ENCODE measurements around the gene NKX3-2.

Gene NKX3-2

DNA sequence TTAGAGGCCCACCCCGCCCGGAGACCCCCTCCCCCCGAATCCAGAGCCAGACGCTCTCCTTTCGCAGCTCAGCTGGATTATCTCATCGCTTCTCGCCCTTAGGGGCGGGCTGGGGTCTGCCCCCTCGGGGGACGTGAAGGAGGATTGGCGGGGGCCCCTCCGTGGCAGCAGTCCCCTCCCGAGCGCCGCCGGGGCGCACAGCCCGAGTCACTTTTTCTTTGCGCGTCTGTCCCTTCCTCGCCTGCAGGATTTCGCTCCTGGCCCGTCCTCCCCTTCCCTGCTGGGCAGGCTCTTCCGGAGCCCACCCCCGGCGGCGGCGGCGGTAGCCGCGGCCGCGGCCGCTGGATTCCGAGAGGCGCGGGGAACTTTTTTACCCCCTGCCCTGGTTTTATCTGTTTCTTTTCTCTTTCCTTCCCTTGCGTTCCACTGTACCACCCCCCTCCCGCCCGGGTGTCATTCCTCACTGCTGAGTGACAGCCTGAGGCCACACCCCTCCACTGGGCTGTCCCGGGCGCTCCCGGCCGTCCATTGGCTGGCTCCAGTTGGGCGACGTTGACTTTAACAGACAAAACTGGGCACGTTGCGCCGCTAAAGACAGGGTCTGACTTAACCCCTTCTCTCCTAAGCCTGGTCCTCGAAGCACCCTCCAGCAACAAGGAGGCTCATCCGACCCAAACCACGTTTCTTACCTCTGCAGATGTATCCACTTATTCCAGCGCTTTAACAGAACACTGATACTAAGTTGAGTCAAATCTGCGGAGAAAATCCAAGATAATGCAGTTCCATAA lies 492 bp upstream of the NKX3-2 start:
- DNase-seq: no peak

DNA sequence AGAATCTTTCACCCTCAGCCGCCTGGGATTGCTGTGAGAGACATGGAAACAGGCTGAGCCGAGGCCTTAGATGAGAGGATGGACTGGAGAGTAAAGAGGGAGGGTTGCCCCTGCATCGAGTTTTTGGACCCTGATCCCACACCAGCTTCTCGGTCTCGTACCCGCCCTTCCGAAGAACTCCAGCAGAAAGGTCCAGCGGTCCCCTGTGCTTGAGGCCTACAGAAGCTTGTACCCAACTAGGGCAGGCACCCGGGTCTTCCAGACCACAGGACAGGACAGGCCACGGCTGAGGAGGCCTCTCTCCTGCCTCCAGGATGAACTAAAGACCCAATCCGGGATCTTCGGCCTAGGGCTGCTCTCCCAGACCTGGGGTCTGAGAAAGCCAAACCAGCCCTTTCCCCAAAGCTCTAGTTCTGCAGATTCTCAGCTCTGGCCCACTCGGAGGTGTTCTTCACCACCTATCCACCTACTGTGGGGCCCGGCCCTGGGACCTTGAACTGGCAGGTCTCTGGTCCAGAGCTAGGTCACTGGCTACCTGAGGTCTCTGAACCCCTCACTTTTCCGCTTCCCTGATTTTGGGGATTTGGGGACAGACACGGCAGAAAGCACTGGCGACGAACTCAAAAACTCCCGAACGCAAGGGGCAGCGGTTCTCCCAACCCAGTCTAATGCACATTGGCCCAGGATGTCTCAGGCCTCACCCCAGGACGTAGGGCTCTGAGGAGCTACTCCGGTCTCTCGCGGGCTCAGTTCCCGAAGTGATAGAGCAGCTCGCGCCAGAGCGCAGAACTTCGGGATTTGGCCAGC lies 1.1 kb downstream of the NKX3-2 start:
- no peak for DNase-seq

DNA sequence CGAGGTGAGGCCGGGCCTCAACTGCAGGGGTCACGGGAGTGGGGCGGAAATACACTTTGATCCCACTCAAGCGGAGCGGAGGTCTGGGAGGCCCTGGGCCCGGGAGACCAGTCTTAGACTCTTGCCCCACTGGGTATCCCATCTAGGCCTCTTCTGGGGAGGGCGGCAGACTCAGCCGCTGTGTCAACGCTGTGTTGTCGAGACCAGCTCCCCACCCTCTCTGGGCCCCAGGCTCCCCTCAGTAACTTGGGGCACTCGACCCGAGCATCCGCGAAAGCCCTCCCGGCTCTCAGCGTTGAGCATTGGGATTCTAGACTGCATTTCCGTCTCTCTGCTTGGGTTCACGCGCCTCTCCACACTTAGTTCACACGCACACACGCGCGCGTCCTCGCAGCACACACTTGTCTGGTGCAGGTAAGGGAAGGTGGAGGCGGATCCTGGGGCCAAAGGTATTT lies 1.7 kb downstream of the NKX3-2 start:
- no peak for DNase-seq

DNA sequence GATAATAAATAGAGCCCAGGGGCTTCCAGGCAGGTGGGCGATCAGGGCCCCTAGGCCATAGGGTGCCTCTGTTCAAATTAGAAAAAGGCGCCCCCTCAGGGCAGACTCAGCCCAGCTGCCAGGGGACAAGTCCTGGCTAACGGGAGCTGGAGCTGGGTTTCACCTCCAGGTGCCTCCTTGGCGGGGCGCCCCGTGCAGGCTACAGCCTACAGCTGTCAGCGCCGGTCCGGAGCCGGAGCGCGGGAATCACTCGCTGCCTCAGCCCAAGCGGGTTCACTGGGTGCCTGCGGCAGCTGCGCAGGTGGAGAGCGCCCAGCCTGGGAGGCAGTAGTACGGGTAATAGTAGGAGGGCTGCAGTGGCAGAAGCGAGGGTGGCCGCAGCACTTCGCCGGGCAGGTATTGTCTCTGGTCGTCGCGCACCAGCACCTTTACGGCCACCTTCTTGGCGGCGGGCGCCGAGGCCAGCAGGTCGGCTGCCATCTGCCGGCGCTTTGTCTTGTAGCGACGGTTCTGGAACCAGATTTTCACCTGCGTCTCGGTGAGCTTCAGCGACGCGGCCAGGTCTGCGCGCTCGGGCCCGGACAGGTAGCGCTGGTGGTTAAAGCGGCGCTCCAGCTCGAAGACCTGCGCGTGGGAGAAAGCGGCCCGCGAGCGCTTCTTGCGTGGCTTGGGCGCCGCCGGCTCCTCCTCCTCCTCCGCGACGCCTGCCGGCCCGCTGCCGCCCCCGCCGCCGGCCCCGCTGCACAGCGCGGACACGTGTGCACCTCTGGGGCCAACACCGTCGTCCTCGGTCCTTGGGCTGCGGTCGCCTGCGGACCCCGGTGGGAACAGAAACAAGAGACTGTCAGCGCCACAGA lies 2.4 kb downstream of the NKX3-2 start:
- no peak for DNase-seq

DNA sequence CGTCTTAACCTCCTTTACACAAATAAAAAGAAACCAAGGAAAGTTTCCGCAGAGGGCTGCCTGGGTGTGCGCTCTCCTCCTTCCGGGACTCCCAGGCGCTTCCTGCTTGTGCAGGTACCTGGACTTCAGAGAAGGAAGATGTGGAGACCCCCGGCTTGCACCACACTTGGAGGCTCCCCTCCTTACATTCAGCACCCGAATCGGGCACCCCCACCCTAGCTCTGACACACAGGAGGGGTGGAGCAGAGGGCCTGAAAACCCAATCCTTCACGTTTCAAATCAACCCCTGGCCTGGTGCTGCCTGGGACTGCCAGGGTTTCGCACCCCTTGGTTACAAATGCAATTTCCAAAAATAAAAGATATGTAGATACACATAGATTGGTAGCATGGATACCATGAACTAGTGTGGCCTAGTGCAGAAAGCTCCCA lies 3.1 kb downstream of the NKX3-2 start:
- no peak for DNase-seq

DNA sequence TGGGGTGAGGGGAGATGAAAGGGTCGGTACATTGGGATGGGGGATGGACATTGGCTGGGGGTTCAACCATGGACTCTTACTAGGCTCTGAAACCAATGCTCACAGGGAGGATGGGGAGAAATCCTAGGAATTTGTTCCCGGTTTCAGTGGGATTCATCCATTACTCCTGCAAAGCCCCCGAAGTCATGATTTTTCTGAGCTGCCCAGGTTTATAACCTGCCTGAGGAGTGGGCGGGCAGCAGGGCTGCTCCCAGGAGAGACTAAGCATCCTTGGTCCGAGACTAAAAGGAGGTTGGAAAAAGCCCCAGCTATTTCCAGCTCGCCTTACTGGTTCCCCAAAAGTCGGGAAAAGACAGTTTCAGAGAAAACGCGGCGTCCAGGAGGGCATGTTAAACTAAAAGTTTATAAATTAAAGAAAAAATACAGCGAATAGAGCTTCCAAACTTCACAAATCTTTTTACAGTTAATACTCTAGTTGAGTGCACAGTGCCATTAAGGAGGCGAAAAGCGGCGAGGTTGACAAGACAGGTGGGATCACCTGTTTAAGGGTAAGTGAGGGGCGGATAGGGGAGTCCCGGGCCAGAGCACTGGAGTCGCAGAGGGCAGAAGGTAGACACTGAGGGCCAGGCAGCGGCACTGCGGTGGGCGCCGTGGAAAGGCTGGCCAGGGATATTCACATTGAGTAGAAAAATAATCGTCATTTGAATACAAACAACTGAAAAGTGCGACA lies 3.7 kb downstream of the NKX3-2 start:
- DNase-seq: no peak

DNA sequence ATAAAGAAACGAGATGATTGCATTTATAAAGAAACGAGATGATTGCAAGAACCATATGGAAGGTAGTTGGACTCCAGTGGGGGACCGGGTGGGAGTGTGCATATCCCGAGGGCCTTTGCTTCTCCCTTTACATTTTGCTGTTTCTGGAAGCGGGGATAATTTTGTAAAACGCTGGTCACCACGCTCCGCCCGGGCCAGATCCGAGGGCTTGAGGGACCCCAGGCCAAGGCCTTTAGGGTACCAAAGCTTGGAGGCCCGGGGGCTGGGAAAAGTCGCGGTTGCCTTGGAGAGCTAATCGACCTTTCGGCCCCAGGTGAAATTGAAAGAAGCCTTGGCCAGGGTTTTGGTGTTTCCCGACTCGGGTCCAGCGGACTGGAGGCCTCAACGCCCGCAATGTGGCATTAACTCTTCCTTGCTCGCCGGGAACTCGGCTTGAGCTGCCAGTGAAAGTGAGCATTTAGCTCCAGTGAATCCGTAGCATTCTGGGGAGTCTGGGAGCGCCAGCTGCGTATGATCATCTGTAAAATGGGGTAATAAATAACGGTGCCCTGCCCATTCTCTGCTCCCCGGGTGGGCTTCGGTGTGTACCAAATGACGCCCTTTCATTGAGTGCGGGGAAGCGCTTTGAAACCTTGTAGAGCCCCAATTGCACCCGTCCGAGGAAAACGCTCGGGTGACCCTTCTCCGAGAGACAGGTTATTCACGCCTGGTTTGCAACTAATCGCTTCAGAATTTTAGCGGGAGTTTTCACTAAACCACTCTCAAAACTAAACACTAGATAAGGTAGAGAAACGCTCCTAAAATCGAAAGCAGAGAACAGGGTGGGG lies 4.5 kb downstream of the NKX3-2 start:
- no peak for DNase-seq

DNA sequence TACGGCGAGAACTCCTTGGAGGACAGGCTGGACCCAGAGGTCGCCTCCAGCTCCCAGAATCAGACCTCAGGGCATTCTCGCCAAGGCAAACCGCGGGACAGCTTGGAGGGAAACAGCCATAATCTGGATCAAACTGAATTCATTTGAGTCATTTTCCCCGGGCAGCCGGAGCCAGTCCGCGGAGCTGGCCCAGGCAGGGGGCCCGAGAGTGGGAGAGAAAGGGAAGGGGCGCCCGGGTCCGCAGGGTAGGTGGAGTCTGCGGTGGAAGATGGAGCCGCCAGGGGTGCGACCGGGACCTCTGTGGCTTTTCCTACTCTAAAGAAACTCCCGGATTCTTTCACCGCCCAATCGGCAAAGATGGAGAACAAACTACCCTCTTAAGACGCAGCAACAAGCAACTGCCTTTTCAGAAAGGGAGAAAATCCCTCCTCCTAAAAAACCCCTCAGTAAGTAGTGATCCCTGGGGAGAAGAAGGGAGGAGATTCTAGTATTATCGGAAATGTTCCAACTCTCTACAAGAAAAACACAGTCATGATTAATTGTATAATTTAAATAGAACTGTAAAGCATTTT lies 5.2 kb downstream of the NKX3-2 start:
- DNase-seq: no peak

DNA sequence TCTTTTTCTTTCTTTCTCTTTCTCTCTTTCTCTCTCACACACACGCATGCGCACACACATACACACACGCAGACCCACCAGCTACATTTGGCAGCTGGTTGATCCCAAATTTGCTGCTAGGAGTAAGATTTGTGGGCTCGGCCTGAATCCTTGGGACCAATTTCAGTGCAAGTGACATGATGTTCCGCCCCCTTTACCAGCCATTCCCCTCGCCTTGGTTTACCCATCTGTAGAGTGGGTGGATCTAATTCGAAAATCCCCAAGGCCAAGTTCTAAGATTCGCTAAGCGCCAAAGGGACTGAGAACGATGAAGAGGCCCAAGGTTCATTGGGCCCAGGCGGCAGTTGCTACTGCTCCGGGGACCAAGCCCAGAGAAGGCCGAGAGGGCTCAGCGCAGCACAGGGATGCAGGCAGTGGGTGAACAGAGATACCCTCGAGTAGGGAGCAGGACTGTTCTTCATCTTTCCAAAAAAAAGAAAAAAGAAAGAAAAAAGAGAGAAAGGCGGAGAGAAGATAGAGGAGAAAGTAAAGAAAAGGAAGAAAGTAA lies 5.8 kb downstream of the NKX3-2 start:
- DNase-seq: no peak

DNA sequence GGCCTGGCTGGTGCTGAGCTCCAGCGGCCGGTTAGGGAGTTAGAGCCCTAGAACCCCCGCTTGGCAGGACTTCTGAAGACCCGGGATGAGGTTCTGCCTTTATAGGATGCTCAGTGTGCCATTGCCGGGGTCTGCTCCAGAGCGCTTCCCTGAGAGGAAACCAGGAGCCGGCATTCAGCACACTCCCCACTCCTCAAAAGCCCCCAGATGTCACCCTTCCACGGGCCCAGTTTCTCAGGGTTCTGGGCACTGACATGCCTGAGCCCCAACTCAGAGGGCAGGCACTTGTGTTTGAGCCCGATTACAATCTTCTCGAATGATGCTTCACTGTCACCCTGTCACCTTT lies 6.5 kb downstream of the NKX3-2 start:
- no peak for DNase-seq

DNA sequence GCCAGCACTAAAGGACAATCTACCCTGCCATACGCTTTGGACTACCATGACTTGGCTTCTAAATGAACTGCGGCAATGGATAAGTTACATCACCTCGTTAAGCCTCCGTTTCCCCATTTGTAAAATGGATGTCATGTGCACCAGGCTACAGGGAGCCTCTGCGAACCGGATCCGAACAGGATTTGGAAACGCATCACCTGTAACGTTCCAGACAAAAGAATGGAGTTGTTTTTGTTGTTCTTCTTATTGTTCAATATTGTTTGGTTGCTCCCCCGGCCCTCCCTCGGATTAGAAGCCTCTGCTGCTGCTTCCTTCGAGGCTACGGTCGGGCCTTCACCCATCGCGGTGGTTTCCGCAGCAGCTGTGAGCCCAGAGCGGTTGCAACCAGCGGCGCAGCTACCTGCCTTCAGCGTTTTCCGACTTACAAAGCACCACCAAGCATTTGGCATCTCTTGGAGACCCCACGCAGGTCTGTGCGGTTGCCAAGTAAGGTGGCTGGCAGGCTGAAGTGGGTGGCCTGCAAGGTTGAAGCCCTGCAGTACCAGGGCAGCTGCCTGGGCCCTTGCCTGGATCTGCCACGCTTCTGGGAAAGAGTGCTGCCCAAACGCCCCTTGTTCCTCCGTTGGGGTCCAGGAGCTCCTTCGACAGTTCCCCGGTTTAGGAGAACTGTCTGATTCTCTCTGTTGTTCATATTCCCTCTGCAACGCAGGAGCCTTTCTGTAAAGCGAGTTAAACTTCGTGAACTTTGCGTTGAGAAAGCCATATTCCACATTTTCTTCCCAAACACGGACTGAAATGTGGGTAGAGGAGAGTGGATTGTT lies 7.1 kb downstream of the NKX3-2 start:
- no peak for DNase-seq

DNA sequence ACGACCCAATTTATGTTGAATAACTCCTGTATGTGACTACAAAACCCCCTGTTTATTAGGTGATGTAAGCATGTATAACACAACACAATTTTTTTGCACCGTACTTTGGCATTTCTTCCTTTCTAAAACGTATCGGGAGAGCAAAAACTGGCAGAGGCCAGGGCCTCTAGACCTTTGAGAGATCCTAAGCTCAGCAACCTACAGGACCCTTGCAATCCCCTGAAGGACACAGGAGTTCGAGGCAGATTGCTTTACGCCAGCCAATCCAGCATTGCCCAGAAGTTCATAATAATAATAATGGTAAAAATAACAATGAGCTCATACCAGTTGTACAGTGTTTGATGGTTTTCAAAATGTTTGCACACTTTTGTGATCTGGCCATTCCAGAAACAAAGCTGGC lies 7.7 kb downstream of the NKX3-2 start:
- no peak for DNase-seq

DNA sequence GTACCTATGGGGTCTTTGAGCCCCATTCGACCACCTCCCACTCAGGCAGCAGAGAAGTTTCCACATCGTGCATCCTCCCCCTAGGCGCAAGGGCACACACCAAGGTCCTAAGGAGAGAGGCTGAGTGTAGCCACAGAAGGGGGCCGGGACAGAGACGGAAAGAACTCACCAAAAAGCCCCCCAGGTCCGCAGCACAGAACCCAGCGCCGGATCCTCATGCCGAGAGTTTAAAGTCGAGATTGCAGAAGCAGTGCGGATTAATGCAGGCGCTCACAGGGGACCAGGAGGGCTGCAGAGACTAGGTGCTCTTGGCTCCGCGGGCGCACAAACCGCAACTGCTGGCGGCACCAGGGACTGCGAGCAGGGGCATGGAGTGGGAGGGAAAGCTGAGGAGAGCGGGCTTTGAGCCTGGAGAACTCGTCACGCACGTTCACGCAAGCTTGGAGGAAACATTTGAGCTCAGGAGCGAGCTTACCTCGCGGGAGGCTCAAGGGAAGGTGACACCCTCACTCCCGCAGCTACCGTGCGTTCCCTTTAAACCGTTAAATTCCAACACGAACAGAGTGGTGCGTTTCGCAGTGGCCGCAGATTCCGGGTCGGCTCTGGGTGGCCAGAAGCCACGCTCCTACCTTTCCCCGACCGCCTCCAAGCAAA lies 8.5 kb downstream of the NKX3-2 start:
- DNase-seq: no peak

DNA sequence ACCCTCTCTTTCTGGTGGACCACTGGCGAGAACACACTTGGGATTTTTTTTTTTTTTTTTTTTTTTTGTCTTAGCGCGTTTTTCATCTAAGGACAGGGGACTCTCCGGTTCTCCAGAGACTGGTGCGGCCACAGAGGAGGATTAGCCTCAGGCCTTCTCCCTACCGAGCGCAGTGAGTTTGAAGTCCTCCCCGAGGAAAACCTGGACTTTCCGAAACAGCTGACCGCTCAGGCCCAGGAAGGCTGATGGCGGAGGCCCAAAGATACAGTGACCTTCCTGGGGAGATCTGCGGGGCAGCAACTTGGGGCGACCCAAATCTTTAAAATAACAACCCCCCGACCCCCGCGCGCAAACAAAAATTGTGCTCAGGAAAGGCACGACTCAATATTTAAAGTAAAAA lies 9.2 kb downstream of the NKX3-2 start:
- no peak for DNase-seq

DNA sequence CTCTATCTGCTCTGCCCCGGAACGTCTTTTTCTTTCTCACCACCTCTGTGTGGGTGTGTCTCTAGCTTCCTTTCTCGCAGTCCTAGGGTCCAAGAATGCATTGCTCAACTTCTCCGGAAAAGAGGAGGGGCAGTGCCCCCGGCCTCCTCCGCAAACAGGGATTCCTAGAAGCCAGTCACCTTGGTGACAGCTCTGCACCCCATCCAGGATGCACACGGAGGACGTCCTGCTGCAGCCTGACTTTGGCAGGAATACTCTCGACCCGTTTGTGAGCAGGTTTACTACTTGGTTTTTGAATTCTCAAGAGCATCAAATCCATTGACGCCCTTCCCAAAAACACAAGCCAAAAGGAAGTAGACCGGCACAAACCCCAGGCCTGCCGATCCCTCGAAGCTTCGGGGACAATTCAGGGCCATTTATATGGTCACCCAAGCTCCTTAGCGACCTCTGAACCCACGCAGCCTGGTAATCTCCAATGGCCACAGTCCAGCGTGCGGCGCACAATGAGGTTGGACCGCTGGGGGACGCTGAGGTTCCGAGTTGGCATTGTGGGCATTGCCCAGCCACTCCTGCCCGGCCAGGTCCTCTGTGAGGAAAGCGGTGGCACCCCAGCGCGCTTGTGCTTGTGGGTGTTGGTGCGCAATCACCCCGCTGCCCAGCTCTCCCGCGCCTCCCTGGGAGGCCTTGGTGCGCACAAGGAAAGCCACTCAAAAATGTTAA lies 9.8 kb downstream of the NKX3-2 start:
- no peak for DNase-seq

DNA sequence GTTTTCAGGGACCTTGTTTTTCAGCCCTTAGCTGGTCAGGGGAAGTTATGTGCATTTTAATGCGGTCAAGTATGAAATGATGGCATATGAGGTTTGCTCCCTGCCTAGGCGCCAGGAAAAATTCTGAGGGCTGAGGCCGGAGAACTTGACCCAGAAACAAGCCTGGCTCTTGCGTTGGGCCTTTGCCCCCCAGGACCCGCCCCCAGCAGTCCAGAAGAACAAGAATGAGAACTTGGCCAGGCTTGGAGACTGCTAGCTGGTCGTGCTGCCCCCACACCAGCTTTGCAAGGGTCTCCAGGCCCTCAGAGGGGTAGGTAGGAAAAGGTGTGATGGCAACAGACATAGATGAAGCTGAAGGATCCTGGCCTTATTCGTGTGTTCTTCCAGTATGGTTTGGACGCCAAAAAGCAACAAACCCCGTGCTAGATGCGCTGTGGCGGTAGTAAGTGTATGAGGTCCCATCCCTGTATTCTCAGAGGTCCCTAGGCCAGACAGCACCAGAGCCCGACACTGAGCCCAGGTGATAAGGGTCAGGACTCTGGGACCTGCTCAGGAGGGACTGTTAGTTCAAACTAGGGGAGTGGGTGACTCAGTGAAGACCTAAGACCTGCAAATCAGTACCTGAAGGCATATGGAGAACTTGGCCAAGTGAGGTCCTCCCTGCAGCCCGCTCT lies 10.5 kb downstream of the NKX3-2 start:
- no peak for DNase-seq

DNA sequence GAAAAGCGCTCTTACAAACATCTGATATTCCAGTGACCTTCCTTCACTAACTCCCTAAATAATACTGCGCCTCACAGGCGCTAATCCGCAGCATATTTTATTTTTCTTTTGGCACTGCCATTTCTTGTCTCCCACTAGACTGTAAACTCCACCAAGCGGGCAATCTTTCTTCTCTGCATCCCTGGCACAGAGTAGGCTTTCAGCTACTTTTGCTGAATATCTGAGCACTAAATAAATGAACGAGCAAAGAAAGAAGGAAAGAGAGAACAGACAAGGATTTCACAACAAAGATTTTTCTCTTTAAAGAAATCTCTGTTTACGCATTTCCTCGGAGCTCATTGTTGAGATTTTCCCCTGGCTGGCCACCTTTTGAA lies 12.7 kb downstream of the NKX3-2 start:
- DNase-seq: no peak

Measured in central memory CD4-positive, alpha-beta T cell (primary cell).